Adrenal gland (tissue), 5 donors: ENCODE measurements around the gene PRSS53.

Experiments
- CTCF ChIP-seq, 6 experiments: fragments of 450-650 bp in 4 of 6; fragments of 200-600 bp in 2 of 6; sonication (generic) in 1 of 6; IDR thresholded peaks; 1 replicate in 5 of 6; 2 replicates in 1 of 6; pipeline versions ENCODE4 v1.5.1 to v1.8.0; 2016 to 2021; ENCODE audit warnings: antibody characterized with exemption in 6 of 6, mild to moderate bottlenecking in 2 of 6, moderate library complexity in 1 of 6
- POLR2A ChIP-seq, 2 donors: fragments of 450-650 bp; IDR thresholded peaks; one replicate each; pipeline ENCODE4 v1.6.1; 2017; ENCODE audit warnings: antibody characterized with exemption in 2 of 2, mild to moderate bottlenecking in 2 of 2, moderate library complexity in 1 of 2
- donor health status: DM: no; HTN: no; CAD: no.

DNA sequence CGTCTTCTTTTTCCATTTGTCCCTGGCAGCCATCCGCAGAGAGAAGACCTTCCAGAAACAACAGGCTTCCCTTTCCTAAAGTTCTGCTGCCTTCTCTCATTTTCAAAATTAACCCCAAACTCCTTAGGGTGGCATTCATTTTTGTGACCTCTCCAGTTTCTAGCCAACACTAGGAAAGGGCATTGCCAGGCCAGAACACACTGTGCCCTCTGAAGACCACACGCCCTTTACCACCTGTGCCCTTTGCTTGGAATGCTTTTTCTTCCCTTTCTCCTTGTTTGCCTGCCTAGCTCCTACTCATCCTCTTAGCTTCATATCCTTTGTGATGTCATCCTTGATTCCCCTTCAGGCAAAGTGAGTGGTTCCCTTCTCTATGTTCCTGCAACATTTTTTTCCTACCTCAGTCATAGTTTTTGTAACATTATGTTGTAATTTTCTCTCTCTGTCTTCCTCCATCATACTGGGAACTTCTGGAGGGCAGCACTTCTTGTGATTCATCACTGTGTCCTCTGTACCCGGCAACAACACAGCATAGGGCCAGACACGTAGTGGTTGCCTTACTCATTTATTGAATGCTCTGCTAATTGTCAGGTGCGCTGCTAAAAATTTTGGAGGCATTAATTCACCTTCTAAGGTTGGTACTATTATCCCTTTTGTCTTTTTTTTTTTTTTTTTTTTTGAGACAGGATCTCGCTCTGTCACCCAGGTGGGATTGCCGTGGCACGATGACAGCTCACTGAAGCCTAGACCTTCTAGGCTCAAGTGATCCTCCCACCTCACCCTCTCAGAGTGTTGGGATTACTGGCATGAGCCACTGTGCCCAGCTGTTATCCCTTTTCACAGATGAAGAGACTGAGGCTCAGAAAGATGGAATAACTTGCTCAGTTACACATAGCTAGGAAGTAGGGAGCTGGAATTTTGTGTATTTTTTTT, 29.7 kb upstream of the PRSS53 start:
- TF ChIP-seq CTCF (IDR thresholded peaks at IDR 0.05) (peak in 1 of 6 experiments; percentile 10), POLR2A (IDR thresholded peaks at IDR 0.05) (peak in 1 of 2 donors; percentile 25)
